ENCODE results near the gene LRTM2.

LRTM2 gene

GRCh38 chr12:1884651-1885050 is 64.3 kb downstream of the LRTM2 start (continued):
- TF ChIP-seq EGR2 (tag by site-specific recombination; IDR thresholded peaks at IDR 0.05; ENCODE audit: low read depth) (no peak), ZNF266 (tag by site-specific recombination; IDR thresholded peaks at IDR 0.05; ENCODE audit: low read depth) (no peak), ZBTB48 (tag by site-specific recombination; IDR thresholded peaks at IDR 0.05) (no peak), ZNF561 (tag by site-specific recombination; IDR thresholded peaks at IDR 0.05; ENCODE audit: borderline replicate concordance) (no peak), ZNF292 (tag by site-specific recombination; IDR thresholded peaks at IDR 0.05; ENCODE audit: borderline replicate concordance, low read depth) (no peak)

- no peak overlapping the region for H3K4me3 ChIP-seq (ENCODE audit: low read depth, low read length)
- no peaks in the 10 kb centered on the region for H3K36me3 ChIP-seq (ENCODE audit: control insufficient read depth in 2 of 2, insufficient read depth in 1 of 2, low read length in 2 of 2)
- TF ChIP-seq ZNF157 (tag by site-specific recombination; IDR thresholded peaks at IDR 0.05) (no peak), ZNF2 (tag by site-specific recombination; IDR thresholded peaks at IDR 0.05) (no peak), ZNF600 (tag by site-specific recombination; IDR thresholded peaks at IDR 0.05) (no peak), KLF8 (tag by site-specific recombination; IDR thresholded peaks at IDR 0.05) (no peak), GLIS2 (tag by site-specific recombination; IDR thresholded peaks at IDR 0.05) (no peak), REST (tag by site-specific recombination; IDR thresholded peaks at IDR 0.05) (no peak), ZNF664 (tag by site-specific recombination; IDR thresholded peaks at IDR 0.05) (no peak), HIC1 (tag by site-specific recombination; IDR thresholded peaks at IDR 0.05) (no peak), OVOL3 (tag by site-specific recombination; IDR thresholded peaks at IDR 0.05) (no peak), ZNF707 (tag by site-specific recombination; IDR thresholded peaks at IDR 0.05) (no peak), ZNF146 (tag by site-specific recombination; IDR thresholded peaks at IDR 0.05) (no peak), ZNF561 (tag by site-specific recombination; IDR thresholded peaks at IDR 0.05; ENCODE audit: borderline replicate concordance) (no peak), ZNF654 (tag by site-specific recombination; IDR thresholded peaks at IDR 0.05; ENCODE audit: low read depth) (no peak), ZNF704 (tag by site-specific recombination; IDR thresholded peaks at IDR 0.05) (no peak), ZSCAN23 (tag by site-specific recombination; IDR thresholded peaks at IDR 0.05) (no peak)
- H3K4me1 ChIP-seq (ENCODE audit: control insufficient read depth, insufficient read depth, low read length) = no peaks in the 10 kb centered on the region
- CTCF ChIA-PET = no interaction called here
- H3K27ac ChIP-seq (ENCODE audit: extremely low read depth, low read depth, low read length) = no peak overlapping the region
- no peaks in the 10 kb centered on the region for H3K9me3 ChIP-seq (ENCODE audit: control insufficient read depth, insufficient read depth, low read depth, low read length)
- POLR2A ChIA-PET = no interaction called here
Observed at GRCh38 chr12:1885082-1885596, 64.8 kb downstream of the LRTM2 start.
